ENCODE data around the gene SMG6. TPM values are rescaled to one million over a fixed set of nuclear protein-coding genes. Genes with fewer than 3 reads are reported as not detected.

The SMG6 gene
- total and polyA plus RNA-seq, 8 donors = 27.7 to 42.2 (median 38.5) TPM

GRCh38 chr17:2235792-2236366 is 67.7 kb downstream of the SMG6 start:
- no peak overlapping the region for H3K4me3 ChIP-seq
- no peak for DNase-seq
- intact Hi-C loops (cut with DNase I) = loop anchor here in 1 of 2 donors (5.0 kb wide), 1 partner anchor 64 kb away; no protein-coding TSS in a partner anchor
- H3K9me3 ChIP-seq = no peaks in the 10 kb centered on the region
- H3K27ac ChIP-seq = no peak overlapping the region
- H3K36me3 ChIP-seq = peaks cover 0 to 24% of the 10 kb centered on the region in 2 donors
- TF ChIP-seq CTCF (IDR thresholded peaks at IDR 0.05) = no peak
- H3K4me1 ChIP-seq = peaks cover 30 to 37% of the 10 kb centered on the region in 2 donors
- no peak for ATAC-seq
- no peaks in the 10 kb centered on the region for H3K27me3 ChIP-seq

GRCh38 chr17:2235265-2235664 is 68.3 kb downstream of the SMG6 start:
- H3K4me1 ChIP-seq = peaks cover 31 to 35% of the 10 kb centered on the region in 2 donors
- no peak overlapping the region for H3K27ac ChIP-seq
- TF ChIP-seq CTCF (IDR thresholded peaks at IDR 0.05) = no peak
- peaks cover 0 to 24% of the 10 kb centered on the region in 2 donors for H3K36me3 ChIP-seq
- intact Hi-C loops (cut with DNase I) = loop anchor here in 1 of 2 donors (5.0 kb wide), 1 partner anchor 63 kb away; no protein-coding TSS in a partner anchor
- no peaks in the 10 kb centered on the region for H3K9me3 ChIP-seq
- DNase-seq (no peak), ATAC-seq (no peak)
- H3K4me3 ChIP-seq = no peak overlapping the region
- H3K27me3 ChIP-seq = no peaks in the 10 kb centered on the region

- Histone ChIP-seq H3K36me3 (peaks cover 0 to 24% of the 10 kb centered on the region in 2 donors), H3K9me3 (no peaks in the 10 kb centered on the region), H3K27me3 (no peaks in the 10 kb centered on the region), H3K4me1 (peaks cover 29% of the 10 kb centered on the region in 2 donors), H3K4me3 (no peak overlapping the region), H3K27ac (peak overlapping the region; percentile 16 to 39)
- intact Hi-C loops (cut with DNase I) = no loop called here
- ATAC-seq (peak; percentile 10), DNase-seq (no peak)
- no peak for TF ChIP-seq CTCF (IDR thresholded peaks at IDR 0.05)
Measured at GRCh38 chr17:2233441-2233947, 70.1 kb downstream of the SMG6 start.

- Histone ChIP-seq H3K4me1 (peaks cover 23 to 25% of the 10 kb centered on the region in 2 donors), H3K27me3 (no peaks in the 10 kb centered on the region), H3K27ac (peak overlapping the region; percentile 15 to 16), H3K4me3 (no peak overlapping the region), H3K9me3 (no peaks in the 10 kb centered on the region), H3K36me3 (peaks cover 0 to 16% of the 10 kb centered on the region in 2 donors)
- intact Hi-C loops (cut with DNase I) = no loop called here
- TF ChIP-seq CTCF (IDR thresholded peaks at IDR 0.05) = no peak
- DNase-seq = no peak
- ATAC-seq = peak; percentile 46
Measured at GRCh38 chr17:2232244-2232638, 71.3 kb downstream of the SMG6 start.

- intact Hi-C loops (cut with DNase I) = no loop called here
- ATAC-seq = no peak
- H3K27me3 ChIP-seq = no peaks in the 10 kb centered on the region
- peaks cover 19 to 20% of the 10 kb centered on the region in 2 donors for H3K4me1 ChIP-seq
- peaks cover 0 to 21% of the 10 kb centered on the region in 2 donors for H3K36me3 ChIP-seq
- H3K27ac ChIP-seq = peak overlapping the region in 1 of 2 donors; percentile 43
- H3K4me3 ChIP-seq = no peak overlapping the region
- no peaks in the 10 kb centered on the region for H3K9me3 ChIP-seq
- no peak for DNase-seq
- no peak for TF ChIP-seq CTCF (IDR thresholded peaks at IDR 0.05)
Measured at GRCh38 chr17:2230877-2231276, 72.7 kb downstream of the SMG6 start.

Data from left lung (tissue), 10 donors.